GM12801 (cell line): ENCODE data around the gene SH3GL3.

Experiments
- TF ChIP-seq, protein P1 (sequence below): IDR thresholded peaks from one replicate; pipeline ENCODE4 v1.5.1; 2011; ENCODE audit warnings: control low read depth; ENCODE audit not compliant: insufficient read length; ENCODE audit errors: extremely low read depth

SH3GL3 gene

DNA sequence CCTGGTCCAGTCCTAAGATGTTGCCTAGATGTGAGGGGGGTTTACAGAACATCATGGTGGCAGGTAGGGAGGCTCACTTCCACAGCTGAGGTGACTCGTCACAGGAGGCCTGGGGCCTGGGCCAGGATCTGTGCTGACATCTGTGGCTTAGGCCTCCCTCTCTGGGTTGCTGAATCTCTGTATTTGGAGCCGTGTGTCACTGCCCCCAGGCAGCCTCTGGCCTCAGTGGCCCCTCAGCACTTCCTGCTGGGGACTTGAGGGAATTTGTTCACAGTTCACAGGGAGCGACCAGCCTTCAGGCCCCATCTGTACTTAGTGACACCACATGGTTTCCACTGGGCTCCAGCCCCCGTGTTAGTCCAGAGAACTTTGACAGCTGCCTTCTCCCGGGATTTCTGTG lies 165.1 kb downstream of the SH3GL3 start:
- TF ChIP-seq, protein P1, sequence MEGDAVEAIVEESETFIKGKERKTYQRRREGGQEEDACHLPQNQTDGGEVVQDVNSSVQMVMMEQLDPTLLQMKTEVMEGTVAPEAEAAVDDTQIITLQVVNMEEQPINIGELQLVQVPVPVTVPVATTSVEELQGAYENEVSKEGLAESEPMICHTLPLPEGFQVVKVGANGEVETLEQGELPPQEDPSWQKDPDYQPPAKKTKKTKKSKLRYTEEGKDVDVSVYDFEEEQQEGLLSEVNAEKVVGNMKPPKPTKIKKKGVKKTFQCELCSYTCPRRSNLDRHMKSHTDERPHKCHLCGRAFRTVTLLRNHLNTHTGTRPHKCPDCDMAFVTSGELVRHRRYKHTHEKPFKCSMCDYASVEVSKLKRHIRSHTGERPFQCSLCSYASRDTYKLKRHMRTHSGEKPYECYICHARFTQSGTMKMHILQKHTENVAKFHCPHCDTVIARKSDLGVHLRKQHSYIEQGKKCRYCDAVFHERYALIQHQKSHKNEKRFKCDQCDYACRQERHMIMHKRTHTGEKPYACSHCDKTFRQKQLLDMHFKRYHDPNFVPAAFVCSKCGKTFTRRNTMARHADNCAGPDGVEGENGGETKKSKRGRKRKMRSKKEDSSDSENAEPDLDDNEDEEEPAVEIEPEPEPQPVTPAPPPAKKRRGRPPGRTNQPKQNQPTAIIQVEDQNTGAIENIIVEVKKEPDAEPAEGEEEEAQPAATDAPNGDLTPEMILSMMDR = no peak

DNA sequence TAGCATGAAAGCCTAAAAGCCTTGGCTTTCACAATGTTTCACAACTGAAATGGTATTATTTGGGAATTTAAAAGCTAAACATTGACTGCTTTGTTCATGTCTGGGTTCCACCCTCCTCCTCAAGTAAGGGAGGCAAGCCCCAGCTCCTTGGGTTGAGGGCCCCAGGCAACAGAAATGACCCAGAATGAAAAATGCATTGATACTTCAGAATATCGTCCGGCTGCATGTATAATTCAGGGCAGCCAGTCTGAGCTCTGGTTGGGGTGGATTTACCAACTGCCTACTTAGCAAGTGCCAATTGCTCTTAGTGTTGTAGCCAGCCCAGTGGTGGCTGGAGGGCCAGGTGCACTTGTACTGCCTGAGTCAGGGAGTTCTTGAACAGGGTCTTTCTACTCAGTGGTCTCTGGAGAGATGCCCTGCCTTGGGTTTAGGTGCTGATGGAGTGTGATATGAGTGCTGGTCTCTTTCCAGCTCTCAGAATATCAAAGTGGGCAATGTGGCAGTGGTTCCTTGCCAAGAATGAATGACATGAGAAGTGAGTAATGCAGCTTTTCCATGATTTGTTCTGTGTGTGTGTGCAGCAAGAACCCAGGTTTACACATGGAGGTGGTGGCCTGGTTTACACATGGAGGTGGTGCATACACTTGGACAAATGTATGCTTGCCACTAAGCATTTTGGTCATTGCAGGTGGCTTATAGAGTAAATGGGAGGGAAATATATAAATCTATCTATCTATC lies 165.9 kb downstream of the SH3GL3 start:
- TF ChIP-seq, protein P1 = no peak

- TF ChIP-seq, protein P1 = no peak
Observed at GRCh38 chr15:83613714-83614113, 166.6 kb downstream of the SH3GL3 start.

DNA sequence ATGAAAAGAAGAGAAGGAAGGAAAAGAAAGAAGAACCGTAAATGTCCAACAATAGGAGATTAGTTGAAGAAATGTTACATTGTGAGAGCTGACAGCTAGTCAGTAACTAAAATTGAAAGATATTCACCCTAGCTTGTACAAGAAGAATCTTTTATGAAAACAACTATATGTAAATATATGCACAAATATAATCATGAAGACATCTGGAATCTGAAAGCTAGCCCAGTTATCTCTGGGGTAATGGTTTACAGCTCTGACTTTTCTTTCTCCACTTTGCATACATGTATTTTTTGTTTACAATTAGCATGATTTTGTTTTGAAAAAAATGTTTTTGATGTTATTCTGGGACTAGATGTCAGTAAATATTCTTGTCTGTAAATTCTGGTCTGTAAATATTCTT lies 169.7 kb downstream of the SH3GL3 start:
- TF ChIP-seq, protein P1 = no peak

DNA sequence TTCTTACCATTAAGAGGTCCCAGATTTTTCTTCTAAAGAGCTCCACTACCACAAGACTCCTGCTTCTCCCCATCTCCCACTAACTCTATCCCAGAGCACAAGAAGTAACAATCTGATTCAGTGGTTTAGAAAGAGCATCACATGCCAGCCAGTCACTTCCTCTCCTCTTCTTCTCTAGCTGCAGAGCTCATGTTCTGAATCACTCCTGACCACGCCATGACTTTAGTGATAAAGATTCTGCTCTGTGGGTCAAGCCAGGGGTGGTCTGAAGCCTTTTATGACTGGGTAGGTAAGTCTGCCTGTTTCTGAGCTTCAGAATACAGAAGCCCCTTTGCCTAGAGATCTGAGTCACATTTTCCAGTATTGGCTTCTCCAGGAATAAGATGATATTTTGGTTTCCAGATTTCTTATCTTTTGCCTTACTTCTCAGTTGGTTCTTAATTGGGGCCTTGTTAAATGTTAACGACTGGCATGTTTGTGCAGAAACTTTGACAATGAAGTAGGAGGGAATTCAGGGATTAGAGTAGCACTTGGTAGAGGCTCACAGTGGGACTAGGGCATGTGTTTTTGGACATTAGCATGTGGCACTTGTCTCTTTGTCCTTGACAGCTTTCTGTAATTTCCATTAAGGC lies 179.1 kb downstream of the SH3GL3 start:
- TF ChIP-seq, protein P1 = no peak

DNA sequence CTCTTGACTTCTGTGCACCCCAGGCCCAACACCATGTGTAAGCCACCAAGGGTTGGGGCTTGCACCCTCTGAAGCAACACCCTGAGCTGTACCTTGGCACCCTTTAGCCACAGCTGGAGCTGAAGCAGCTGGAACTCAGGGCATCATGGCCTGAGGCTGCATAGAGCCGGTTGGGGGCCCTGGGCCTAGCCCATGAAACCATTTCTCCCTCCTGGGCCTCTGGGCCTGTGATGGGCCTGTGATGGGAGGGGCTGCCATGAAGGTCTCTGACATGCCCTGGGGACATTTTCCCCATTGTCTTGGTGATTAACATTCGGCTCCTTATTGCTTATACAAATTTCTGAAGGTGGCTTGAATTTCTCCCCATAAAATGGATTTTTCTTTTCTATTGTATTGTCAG lies 184.4 kb downstream of the SH3GL3 start:
- TF ChIP-seq, protein P1 = no peak

GRCh38 chr15:83643201-83643600 lies 196.1 kb downstream of the SH3GL3 start:
- TF ChIP-seq, protein P1 = no peak
